CD14-positive monocyte (primary cell): ENCODE results near the gene CELF1. TPM values are rescaled to one million over a fixed set of nuclear protein-coding genes. Genes with fewer than 3 reads are reported as not detected.

Source experiments
- DNase-seq, 3 donors: peaks; one replicate each; pipeline ENCODE4 v3.0.0-alpha.2; 2011 to 2022
- H2AFZ ChIP-seq: 2 replicates; pipeline ENCODE4 v1.6.0; 2012; ENCODE audit warnings: mild to moderate bottlenecking, low read depth, low read length, inconsistent platforms; ENCODE audit not compliant: insufficient read depth, poor library complexity, severe bottlenecking
- H3K27ac ChIP-seq, 2 donors: 1 replicate in 1 of 2; 2 replicates in 1 of 2; pipeline ENCODE4 v1.5.1; 2012 to 2013; ENCODE audit warnings: low read length in 2 of 2, control low read depth in 1 of 2, inconsistent platforms in 1 of 2, low read depth in 1 of 2, mild to moderate bottlenecking in 1 of 2
- H3K27me3 ChIP-seq, 2 donors: one replicate each; pipeline versions ENCODE4 v1.6.0 to v1.6.1; 2011 to 2013; ENCODE audit warnings: low read length in 2 of 2; ENCODE audit not compliant: control insufficient read depth in 2 of 2, insufficient read depth in 2 of 2
- H3K36me3 ChIP-seq, 2 donors: replicated peaks in 1 of 2; 1 replicate in 1 of 2; 2 replicates in 1 of 2; pipeline versions ENCODE4 v1.5.1 to v1.6.1; 2012 to 2013; ENCODE audit warnings: low read length in 2 of 2, control low read depth in 1 of 2, inconsistent platforms in 1 of 2, mild to moderate bottlenecking in 1 of 2; ENCODE audit not compliant: insufficient read depth in 2 of 2, control insufficient read depth in 1 of 2
- H3K4me1 ChIP-seq, 2 donors: 1 replicate in 1 of 2; 2 replicates in 1 of 2; pipeline versions ENCODE4 v1.5.1 to v1.6.1; 2012 to 2013; ENCODE audit warnings: low read length in 2 of 2, control low read depth in 1 of 2, inconsistent platforms in 1 of 2, mild to moderate bottlenecking in 1 of 2, moderate library complexity in 1 of 2; ENCODE audit not compliant: insufficient read depth in 2 of 2, control insufficient read depth in 1 of 2
- H3K4me2 ChIP-seq: replicated peaks from 2 replicates; pipeline ENCODE3; 2012; ENCODE audit warnings: low read length, moderate library complexity, mild to moderate bottlenecking; ENCODE audit not compliant: poor library complexity, severe bottlenecking; ENCODE audit errors: extremely low read depth
- H3K4me3 ChIP-seq, 3 experiments: fragments of 200-600 bp in 1 of 3; sonication (generic) in 1 of 3; replicated peaks in 1 of 3; 1 replicate in 2 of 3; 2 replicates in 1 of 3; pipeline ENCODE4 v1.5.1; 2011 to 2013; ENCODE audit warnings: low read length in 3 of 3, mild to moderate bottlenecking in 3 of 3, control low read depth in 2 of 3, low read depth in 2 of 3, inconsistent platforms in 1 of 3, moderate library complexity in 1 of 3
- H3K79me2 ChIP-seq: 2 replicates; pipeline ENCODE4 v1.6.0; 2012; ENCODE audit warnings: mild to moderate bottlenecking, control low read depth, inconsistent platforms, low read length, moderate library complexity; ENCODE audit not compliant: insufficient read depth
- H3K9ac ChIP-seq: 2 replicates; pipeline ENCODE4 v1.6.0; 2017; ENCODE audit warnings: low read length, mild to moderate bottlenecking; ENCODE audit not compliant: insufficient read depth, poor library complexity, severe bottlenecking
- H3K9me3 ChIP-seq, 2 donors: replicated peaks in 1 of 2; 1 replicate in 1 of 2; 2 replicates in 1 of 2; pipeline versions ENCODE4 v1.5.1 to v1.6.1; 2012 to 2013; ENCODE audit warnings: low read length in 2 of 2, control low read depth in 1 of 2; ENCODE audit not compliant: control insufficient read depth in 1 of 2, insufficient read depth in 1 of 2
- H4K20me1 ChIP-seq: 2 replicates; pipeline ENCODE4 v1.6.0; 2012; ENCODE audit warnings: mild to moderate bottlenecking, low read length, control low read depth, moderate library complexity; ENCODE audit not compliant: insufficient read depth
- H3K27ac Mint-ChIP-seq, 7 donors: one replicate each; pipeline ENCODE4 v1.8.0; 2020; ENCODE audit warnings: mild to moderate bottlenecking in 7 of 7, mixed read lengths in 7 of 7, moderate library complexity in 6 of 7, inconsistent platforms in 2 of 7
- H3K27me3 Mint-ChIP-seq, 3 donors: one replicate each; pipeline ENCODE4 v1.8.0; 2021 to 2022; ENCODE audit warnings: low read depth in 3 of 3, mild to moderate bottlenecking in 3 of 3, mixed read lengths in 3 of 3, moderate library complexity in 3 of 3, inconsistent platforms in 1 of 3
- H3K36me3 Mint-ChIP-seq, 2 donors: one replicate each; pipeline ENCODE4 v1.8.0; 2020; ENCODE audit warnings: mixed read lengths in 2 of 2, inconsistent platforms in 1 of 2, mild to moderate bottlenecking in 1 of 2
- H3K4me1 Mint-ChIP-seq: one replicate; pipeline ENCODE4 v1.8.0; 2020; ENCODE audit warnings: mild to moderate bottlenecking, mixed read lengths
- H3K4me3 Mint-ChIP-seq, 2 donors: one replicate each; pipeline ENCODE4 v1.8.0; 2020; ENCODE audit warnings: mild to moderate bottlenecking in 2 of 2, mixed read lengths in 2 of 2, moderate library complexity in 1 of 2
- H3K9me3 Mint-ChIP-seq, 7 donors: one replicate each; pipeline ENCODE4 v1.8.0; 2020 to 2022; ENCODE audit warnings: mixed read lengths in 7 of 7, mild to moderate bottlenecking in 6 of 7, moderate library complexity in 6 of 7, inconsistent platforms in 2 of 7
- WGBS: methylation state at CpG from one replicate; pipeline ENCODE4 v1.1.5; 2013; ENCODE audit warnings: missing lambda C conversion rate; ENCODE audit not compliant: insufficient coverage; 5-methylcytosine and 5-hydroxymethylcytosine counted together
- intact Hi-C, 2 donors: fragments of 100-400 bp; cut with micrococcal nuclease; formaldehyde crosslinking; loops; one replicate each; pipeline versions ENCODE4 v1.15.0 to v1.15.1; 2023
- polyA plus RNA-seq, 3 donors: library from polyadenylated mRNA; depleted of rRNA in 1 of 3; unstranded in 2 of 3; stranded (reverse) in 1 of 3; fragments of 300-500 nt in 2 of 3; fragments of >200 nt in 1 of 3; fragmentation: Illumina TruSeq in 2 of 3; gene quantifications; 1 replicate in 2 of 3; 2 replicates in 1 of 3; pipeline ENCODE4 v1.2.3, GENCODE V29; 2012 to 2021
- TF ChIP-seq, protein P1 (sequence below): fragments of 200-600 bp; IDR thresholded peaks from one replicate; pipeline ENCODE4 v1.8.0; 2022; ENCODE audit warnings: antibody characterized with exemption, mild to moderate bottlenecking

CELF1 gene
- polyA plus RNA-seq, 3 donors = 27.2 to 117 (median 39.9) TPM

DNA sequence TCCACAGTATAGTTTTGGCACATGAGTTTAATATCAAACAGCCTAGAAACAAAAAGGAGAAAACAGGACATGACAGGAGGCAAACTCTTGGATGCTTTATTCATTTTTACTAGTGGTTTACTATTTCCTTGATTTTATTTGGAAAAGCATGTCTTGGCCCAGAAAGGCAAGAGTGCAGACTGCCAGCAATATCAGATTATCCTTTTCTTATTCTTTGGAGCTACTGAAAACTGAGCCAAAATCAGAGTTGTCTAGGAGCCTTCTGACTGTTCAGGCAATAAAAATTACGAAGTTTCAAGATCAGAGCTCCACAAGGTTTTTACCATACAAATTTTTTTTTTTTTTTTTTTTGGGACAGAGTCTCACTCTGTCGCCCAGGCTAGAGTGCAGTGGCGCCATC lies 16.0 kb downstream of the CELF1 start:
- H3K36me3 Mint-ChIP-seq = peaks cover 8 to 28% of the 10 kb centered on the region in 2 donors
- peaks cover 16 to 44% of the 10 kb centered on the region in 2 donors for H3K4me1 ChIP-seq
- H3K27ac Mint-ChIP-seq = peak overlapping the region; percentile 20 to 85 (median 41)
- DNase-seq = no peak
- no peak overlapping the region for H3K4me3 ChIP-seq
- intact Hi-C loops = no loop called here
- no peaks in the 10 kb centered on the region for H3K9me3 Mint-ChIP-seq
- no peaks in the 10 kb centered on the region for H3K9me3 ChIP-seq
- 88% methylated on average over 1 of the region's 3 CpGs for WGBS
- no peaks in the 10 kb centered on the region for H3K27me3 ChIP-seq
- H3K27ac ChIP-seq = peak overlapping the region in 1 of 2 donors; percentile 21
- H3K4me1 Mint-ChIP-seq = peaks cover 55% of the 10 kb centered on the region
- no peak overlapping the region for H3K4me3 Mint-ChIP-seq
- H3K36me3 ChIP-seq = peaks cover 6% of the 10 kb centered on the region in 2 donors
- H2AFZ ChIP-seq = no peak overlapping the region
- peaks cover 100% of the 10 kb centered on the region for H3K79me2 ChIP-seq
- peaks cover 100% of the 10 kb centered on the region for H4K20me1 ChIP-seq
- H3K27me3 Mint-ChIP-seq = peaks cover 0 to 1% (median 0%) of the 10 kb centered on the region in 3 donors
- H3K9ac ChIP-seq = no peak overlapping the region
- TF ChIP-seq, protein P1, sequence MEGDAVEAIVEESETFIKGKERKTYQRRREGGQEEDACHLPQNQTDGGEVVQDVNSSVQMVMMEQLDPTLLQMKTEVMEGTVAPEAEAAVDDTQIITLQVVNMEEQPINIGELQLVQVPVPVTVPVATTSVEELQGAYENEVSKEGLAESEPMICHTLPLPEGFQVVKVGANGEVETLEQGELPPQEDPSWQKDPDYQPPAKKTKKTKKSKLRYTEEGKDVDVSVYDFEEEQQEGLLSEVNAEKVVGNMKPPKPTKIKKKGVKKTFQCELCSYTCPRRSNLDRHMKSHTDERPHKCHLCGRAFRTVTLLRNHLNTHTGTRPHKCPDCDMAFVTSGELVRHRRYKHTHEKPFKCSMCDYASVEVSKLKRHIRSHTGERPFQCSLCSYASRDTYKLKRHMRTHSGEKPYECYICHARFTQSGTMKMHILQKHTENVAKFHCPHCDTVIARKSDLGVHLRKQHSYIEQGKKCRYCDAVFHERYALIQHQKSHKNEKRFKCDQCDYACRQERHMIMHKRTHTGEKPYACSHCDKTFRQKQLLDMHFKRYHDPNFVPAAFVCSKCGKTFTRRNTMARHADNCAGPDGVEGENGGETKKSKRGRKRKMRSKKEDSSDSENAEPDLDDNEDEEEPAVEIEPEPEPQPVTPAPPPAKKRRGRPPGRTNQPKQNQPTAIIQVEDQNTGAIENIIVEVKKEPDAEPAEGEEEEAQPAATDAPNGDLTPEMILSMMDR = no peak
- H3K4me2 ChIP-seq = no peak overlapping the region

DNA sequence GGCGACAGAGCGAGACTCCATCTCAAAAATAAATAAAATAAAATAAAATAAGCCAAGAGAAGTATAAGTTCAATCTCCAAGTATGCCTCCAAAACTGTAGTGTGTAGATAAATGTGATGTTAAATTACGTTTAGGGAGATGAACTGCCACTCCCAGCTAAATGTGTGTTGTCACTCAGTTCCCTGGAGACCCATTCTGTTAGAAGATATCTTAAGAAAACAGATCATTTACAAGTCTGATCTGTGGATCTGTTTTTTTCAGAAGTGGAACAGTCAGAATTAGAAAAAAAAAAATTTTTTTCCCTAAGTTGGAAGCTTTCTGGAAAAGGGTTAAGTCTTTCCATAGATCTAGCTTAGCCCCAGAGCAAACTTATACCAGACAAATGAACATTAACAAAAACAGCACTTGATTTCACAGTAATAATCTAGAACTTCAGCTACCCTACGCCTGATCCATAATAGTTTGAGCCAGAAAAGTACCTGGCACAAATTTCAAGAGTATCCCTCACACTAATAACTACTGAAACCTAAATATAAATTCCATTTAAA lies 18.2 kb downstream of the CELF1 start:
- WGBS = no CpG with 5 or more reads among the region's 4 CpGs
- peaks cover 6 to 15% of the 10 kb centered on the region in 2 donors for H3K36me3 ChIP-seq
- no peaks in the 10 kb centered on the region for H3K27me3 ChIP-seq
- no peak overlapping the region for H3K4me2 ChIP-seq
- no peak overlapping the region for H3K9ac ChIP-seq
- Mint-ChIP-seq H3K9me3 (no peaks in the 10 kb centered on the region), H3K27ac (peak overlapping the region in 6 of 7 donors; percentile 66 to 86 (median 80)), H3K36me3 (peaks cover 6 to 27% of the 10 kb centered on the region in 2 donors), H3K4me3 (no peak overlapping the region), H3K4me1 (peaks cover 36% of the 10 kb centered on the region), H3K27me3 (peaks cover 0 to 1% (median 0%) of the 10 kb centered on the region in 3 donors)
- H3K9me3 ChIP-seq = no peaks in the 10 kb centered on the region
- TF ChIP-seq, protein P1 = no peak
- H2AFZ ChIP-seq = no peak overlapping the region
- H3K79me2 ChIP-seq = peaks cover 100% of the 10 kb centered on the region
- intact Hi-C loops = no loop called here
- peaks cover 100% of the 10 kb centered on the region for H4K20me1 ChIP-seq
- H3K4me3 ChIP-seq = no peak overlapping the region
- peak overlapping the region; percentile 57 to 61 for H3K27ac ChIP-seq
- peaks cover 13 to 32% of the 10 kb centered on the region in 2 donors for H3K4me1 ChIP-seq
- DNase-seq = no peak
